Panc1 (cell line): Measurements from ENCODE around the gene IPMK. TPM values are rescaled to one million over a fixed set of nuclear protein-coding genes. Genes with fewer than 3 reads are reported as not detected.

Source experiments
- ATAC-seq: fragments of 200-7000 bp; cut with Tn5 transposase; 2 replicates; pipeline ENCODE4 v1.9.1; 2020; ENCODE audit warnings: mild to moderate bottlenecking, moderate library complexity
- BruUV-seq: library from RNA; stranded (reverse); fragments of 400-500 nt; replicated peaks from 2 replicates; lab custom pipeline; 2021; lab: Mats Ljungman, UMichigan
- CTCF ChIA-PET: fragments of 300-600 bp; sonication (Branson Sonifier 250); formaldehyde crosslinking; loops from one replicate; lab custom pipeline; 2022; ENCODE audit warnings: antibody characterized with exemption; lab: Charles Lee
- POLR2A ChIA-PET: fragments of 300-600 bp; sonication (Branson Sonifier 250); formaldehyde crosslinking; loops from one replicate; lab custom pipeline; 2022; ENCODE audit warnings: antibody characterized with exemption; lab: Charles Lee
- DNase-seq: peaks from one replicate; pipeline ENCODE4 v3.0.0-alpha.2; 2010; ENCODE audit warnings: low read depth, low spot score
- H3K27ac ChIP-seq: 2 replicates; pipeline ENCODE4 v1.5.1; 2011; ENCODE audit warnings: mild to moderate bottlenecking, low read length, inconsistent platforms
- H3K27me3 ChIP-seq: fragments of 200-500 bp; sonication (Bioruptor generic); 2 replicates; pipeline ENCODE4 v1.6.0; 2014; ENCODE audit warnings: low read length, inconsistent platforms; ENCODE audit not compliant: control insufficient read depth, insufficient read depth
- H3K36me3 ChIP-seq: fragments of 200-500 bp; sonication (Bioruptor generic); 2 replicates; pipeline ENCODE4 v1.5.1; 2014; ENCODE audit warnings: inconsistent platforms, mild to moderate bottlenecking, low read length, moderate library complexity; ENCODE audit not compliant: control insufficient read depth, insufficient read depth
- H3K4me1 ChIP-seq: 2 replicates; pipeline ENCODE4 v1.5.1; 2011; ENCODE audit warnings: inconsistent platforms, mild to moderate bottlenecking, low read length, moderate library complexity; ENCODE audit not compliant: control insufficient read depth, insufficient read depth
- H3K4me3 ChIP-seq, 2 experiments: 2 replicates each; pipeline ENCODE4 v1.5.1; 2011 to 2012; ENCODE audit warnings: low read depth in 2 of 2, low read length in 2 of 2, mild to moderate bottlenecking in 2 of 2, inconsistent platforms in 1 of 2, moderate library complexity in 1 of 2
- H3K9me3 ChIP-seq: fragments of 200-500 bp; sonication (Bioruptor generic); 2 replicates; pipeline ENCODE4 v1.5.1; 2014; ENCODE audit warnings: low read depth, mild to moderate bottlenecking, inconsistent platforms, low read length, moderate library complexity; ENCODE audit not compliant: control insufficient read depth, insufficient read depth
- POLR2AphosphoS5 ChIP-seq: IDR thresholded peaks from 2 replicates; pipeline ENCODE4 v1.6.1; 2012; ENCODE audit warnings: mild to moderate bottlenecking, low read depth, low read length, moderate library complexity
- SIN3A ChIP-seq: IDR thresholded peaks from 2 replicates; pipeline ENCODE4 v1.6.1; 2012; ENCODE audit warnings: low read depth, mild to moderate bottlenecking, low read length, moderate library complexity, borderline replicate concordance; ENCODE audit not compliant: insufficient read depth
- TCF7L2 ChIP-seq: IDR thresholded peaks from 2 replicates; pipeline ENCODE4 v1.6.1; 2011; ENCODE audit warnings: mild to moderate bottlenecking, low read depth, low read length, inconsistent platforms
- in situ Hi-C: cut with HindIII; loops from 2 replicates; pipeline ENCODE4 v1.10.0; 2016; ENCODE audit warnings: low sequenced_read_pairs, low pct_unique_long_range_greater_than_20kb
- intact Hi-C: fragments of 100-400 bp; cut with micrococcal nuclease; formaldehyde crosslinking; loops from one replicate; pipeline ENCODE4 v1.10.0; 2022; ENCODE audit not compliant: unreplicated experiment
- total RNA-seq: library from RNA; stranded (reverse); gene quantifications from one replicate; pipeline ENCODE4 v1.2.1, GENCODE V29; 2021; ENCODE audit not compliant: unreplicated experiment
- TF ChIP-seq, protein P1 (sequence below): fragments of 450-650 bp; IDR thresholded peaks from 2 replicates; pipeline ENCODE4 v1.5.1; 2017; ENCODE audit warnings: mild to moderate bottlenecking
- TF ChIP-seq, protein P2 (sequence below), 2 experiments: IDR thresholded peaks; 2 replicates each; pipeline ENCODE4 v1.6.1; 2011 to 2012; ENCODE audit warnings: low read depth in 2 of 2, control low read depth in 1 of 2, low read length in 1 of 2, mild to moderate bottlenecking in 1 of 2, moderate library complexity in 1 of 2; ENCODE audit not compliant: insufficient read depth in 1 of 2

The IPMK gene
- total RNA-seq, 1 experiment from 2014 or later, result 9.3 TPM

DNA sequence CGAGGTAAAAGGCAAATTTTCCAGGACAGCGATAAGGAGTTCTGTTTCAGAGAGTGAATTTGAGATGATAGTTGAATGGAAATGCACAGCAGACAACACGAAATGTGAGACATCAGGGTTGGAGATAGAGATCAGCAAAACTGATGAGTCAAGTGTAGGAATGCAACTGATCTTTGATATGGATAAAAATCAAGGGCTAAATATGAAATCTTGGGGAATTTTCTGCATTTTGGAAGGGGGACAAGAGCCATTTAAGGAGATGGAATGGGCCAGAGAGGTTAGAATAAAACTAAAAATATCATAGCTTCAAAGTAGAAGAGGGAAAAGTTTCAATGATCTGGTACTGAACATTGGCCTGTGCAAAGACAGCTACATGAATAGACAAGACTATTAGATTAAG, 12.8 kb upstream of the IPMK start:
- ChIA-PET POLR2A (no interaction called here), CTCF (no interaction called here)
- DNase-seq (no peak), ATAC-seq (peak; percentile 34; the same call in 1 of the 2 replicates)
- Histone ChIP-seq H3K4me3 (no peak overlapping the region), H3K4me1 (peaks cover 16% of the 10 kb centered on the region), H3K9me3 (no peaks in the 10 kb centered on the region), H3K27me3 (no peaks in the 10 kb centered on the region), H3K36me3 (peaks cover 12% of the 10 kb centered on the region), H3K27ac (no peak overlapping the region)
- in situ Hi-C loops, result no loop called here
- TSS peak; percentile 22 for BruUV-seq
- intact Hi-C loops, result no loop called here
- no peak for TF ChIP-seq POLR2AphosphoS5
- TF ChIP-seq, protein P1, sequence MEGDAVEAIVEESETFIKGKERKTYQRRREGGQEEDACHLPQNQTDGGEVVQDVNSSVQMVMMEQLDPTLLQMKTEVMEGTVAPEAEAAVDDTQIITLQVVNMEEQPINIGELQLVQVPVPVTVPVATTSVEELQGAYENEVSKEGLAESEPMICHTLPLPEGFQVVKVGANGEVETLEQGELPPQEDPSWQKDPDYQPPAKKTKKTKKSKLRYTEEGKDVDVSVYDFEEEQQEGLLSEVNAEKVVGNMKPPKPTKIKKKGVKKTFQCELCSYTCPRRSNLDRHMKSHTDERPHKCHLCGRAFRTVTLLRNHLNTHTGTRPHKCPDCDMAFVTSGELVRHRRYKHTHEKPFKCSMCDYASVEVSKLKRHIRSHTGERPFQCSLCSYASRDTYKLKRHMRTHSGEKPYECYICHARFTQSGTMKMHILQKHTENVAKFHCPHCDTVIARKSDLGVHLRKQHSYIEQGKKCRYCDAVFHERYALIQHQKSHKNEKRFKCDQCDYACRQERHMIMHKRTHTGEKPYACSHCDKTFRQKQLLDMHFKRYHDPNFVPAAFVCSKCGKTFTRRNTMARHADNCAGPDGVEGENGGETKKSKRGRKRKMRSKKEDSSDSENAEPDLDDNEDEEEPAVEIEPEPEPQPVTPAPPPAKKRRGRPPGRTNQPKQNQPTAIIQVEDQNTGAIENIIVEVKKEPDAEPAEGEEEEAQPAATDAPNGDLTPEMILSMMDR, result no peak
- TF ChIP-seq SIN3A, result no peak
- TF ChIP-seq, protein P2, sequence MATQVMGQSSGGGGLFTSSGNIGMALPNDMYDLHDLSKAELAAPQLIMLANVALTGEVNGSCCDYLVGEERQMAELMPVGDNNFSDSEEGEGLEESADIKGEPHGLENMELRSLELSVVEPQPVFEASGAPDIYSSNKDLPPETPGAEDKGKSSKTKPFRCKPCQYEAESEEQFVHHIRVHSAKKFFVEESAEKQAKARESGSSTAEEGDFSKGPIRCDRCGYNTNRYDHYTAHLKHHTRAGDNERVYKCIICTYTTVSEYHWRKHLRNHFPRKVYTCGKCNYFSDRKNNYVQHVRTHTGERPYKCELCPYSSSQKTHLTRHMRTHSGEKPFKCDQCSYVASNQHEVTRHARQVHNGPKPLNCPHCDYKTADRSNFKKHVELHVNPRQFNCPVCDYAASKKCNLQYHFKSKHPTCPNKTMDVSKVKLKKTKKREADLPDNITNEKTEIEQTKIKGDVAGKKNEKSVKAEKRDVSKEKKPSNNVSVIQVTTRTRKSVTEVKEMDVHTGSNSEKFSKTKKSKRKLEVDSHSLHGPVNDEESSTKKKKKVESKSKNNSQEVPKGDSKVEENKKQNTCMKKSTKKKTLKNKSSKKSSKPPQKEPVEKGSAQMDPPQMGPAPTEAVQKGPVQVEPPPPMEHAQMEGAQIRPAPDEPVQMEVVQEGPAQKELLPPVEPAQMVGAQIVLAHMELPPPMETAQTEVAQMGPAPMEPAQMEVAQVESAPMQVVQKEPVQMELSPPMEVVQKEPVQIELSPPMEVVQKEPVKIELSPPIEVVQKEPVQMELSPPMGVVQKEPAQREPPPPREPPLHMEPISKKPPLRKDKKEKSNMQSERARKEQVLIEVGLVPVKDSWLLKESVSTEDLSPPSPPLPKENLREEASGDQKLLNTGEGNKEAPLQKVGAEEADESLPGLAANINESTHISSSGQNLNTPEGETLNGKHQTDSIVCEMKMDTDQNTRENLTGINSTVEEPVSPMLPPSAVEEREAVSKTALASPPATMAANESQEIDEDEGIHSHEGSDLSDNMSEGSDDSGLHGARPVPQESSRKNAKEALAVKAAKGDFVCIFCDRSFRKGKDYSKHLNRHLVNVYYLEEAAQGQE (IDR thresholded peaks at IDR 0.05; ENCODE audit: insufficient read depth in 1 of 2, low read depth in 2 of 2, low read length in 1 of 2), result no peak
- TF ChIP-seq TCF7L2, result no peak

DNA sequence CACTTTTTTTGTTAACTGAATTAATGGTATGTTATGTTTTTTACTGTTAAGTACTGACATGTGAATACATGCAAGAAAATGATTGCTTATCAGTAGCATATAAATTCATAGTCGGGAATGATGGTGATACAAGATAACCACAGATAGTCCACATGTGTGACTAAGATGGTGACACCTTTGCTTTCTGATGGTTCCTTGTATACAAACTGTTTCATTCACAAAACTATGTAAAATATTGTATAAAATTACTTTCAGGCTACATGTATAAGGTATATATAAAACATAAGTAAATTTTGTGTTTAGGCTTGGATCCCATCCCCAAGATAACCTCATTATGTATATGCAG, 11.2 kb upstream of the IPMK start:
- Histone ChIP-seq H3K27me3 (no peaks in the 10 kb centered on the region), H3K27ac (no peak overlapping the region), H3K36me3 (peaks cover 9% of the 10 kb centered on the region), H3K4me1 (peaks cover 16% of the 10 kb centered on the region), H3K9me3 (no peaks in the 10 kb centered on the region), H3K4me3 (no peak overlapping the region)
- POLR2A ChIA-PET, result no interaction called here
- in situ Hi-C loops (no loop called here), intact Hi-C loops (no loop called here)
- ATAC-seq (no peak), DNase-seq (no peak)
- BruUV-seq, result no TSS peak
- CTCF ChIA-PET, result no interaction called here
- TF ChIP-seq, protein P1, result no peak
- TF ChIP-seq TCF7L2 (no peak), SIN3A (no peak), POLR2AphosphoS5 (no peak)
- TF ChIP-seq, protein P2 (IDR thresholded peaks at IDR 0.05; ENCODE audit: insufficient read depth in 1 of 2, low read depth in 2 of 2, low read length in 1 of 2), result no peak
